ENCODE data around the gene SCN4B. TPM values are rescaled to one million over a fixed set of nuclear protein-coding genes. Genes with fewer than 3 reads are reported as not detected.

The SCN4B gene
- total RNA-seq, 1 experiment from 2014 or later, result 1.6 TPM

GRCh38 chr11:118198370-118198769 lies 45.7 kb upstream of the SCN4B start:
- TF ChIP-seq CTCF (conservative IDR thresholded peaks at IDR 0.05), result peak; percentile 83
- Histone ChIP-seq H3K4ac (ENCODE audit: low read depth, low read length) (no peak overlapping the region), H3K56ac (ENCODE audit: insufficient read length, low read depth, low read length) (no peak overlapping the region), H3K79me1 (ENCODE audit: insufficient read depth, low read depth, low read length, poor library complexity, severe bottlenecking) (no peaks in the 10 kb centered on the region), H3T11ph (ENCODE audit: low read length) (no peak overlapping the region), H3K9ac (ENCODE audit: extremely low read depth, insufficient read length, low read length) (no peak overlapping the region), H3K23me2 (ENCODE audit: insufficient read length, low read depth, low read length, poor library complexity, severe bottlenecking) (no peaks in the 10 kb centered on the region), H4K5ac (ENCODE audit: insufficient read length, low read depth, low read length) (no peak overlapping the region), H3K23ac (ENCODE audit: insufficient read length, low read depth, low read length) (no peak overlapping the region), H2BK12ac (ENCODE audit: insufficient read length, low read depth, low read length) (no peak overlapping the region), H3K27me3 (ENCODE audit: insufficient read depth, low read length) (no peaks in the 10 kb centered on the region), H2AFZ (ENCODE audit: low read length) (peak overlapping the region; percentile 83), H3K79me2 (ENCODE audit: insufficient read depth, low read length) (no peaks in the 10 kb centered on the region), H2AK5ac (ENCODE audit: insufficient read length, low read length) (no peak overlapping the region), H2BK120ac (ENCODE audit: low read depth, low read length, poor library complexity, severe bottlenecking) (no peak overlapping the region), H4K20me1 (ENCODE audit: control insufficient read depth, insufficient read depth, insufficient read length) (no peaks in the 10 kb centered on the region), H3K4me1 (ENCODE audit: insufficient read depth, low read length) (no peaks in the 10 kb centered on the region), H3K14ac (ENCODE audit: insufficient read depth, low read length) (no peak overlapping the region), H2BK5ac (ENCODE audit: insufficient read length, low read length) (no peak overlapping the region), H3K18ac (ENCODE audit: insufficient read length, low read depth, low read length) (no peak overlapping the region), H3K4me2 (ENCODE audit: insufficient read depth, insufficient read length, low read length) (no peak overlapping the region), H2BK20ac (ENCODE audit: low read depth, low read length, poor library complexity, severe bottlenecking) (no peak overlapping the region), H4K91ac (ENCODE audit: insufficient read length, low read depth, low read length) (no peak overlapping the region), H3K9me3 (ENCODE audit: control insufficient read depth, low read depth, low read length) (no peaks in the 10 kb centered on the region), H3K27ac (ENCODE audit: insufficient read length, low read depth, low read length) (no peak overlapping the region), H2BK15ac (ENCODE audit: low read depth, low read length) (no peak overlapping the region), H4K8ac (replicated peaks; ENCODE audit: insufficient read length, low read depth, low read length) (no peak overlapping the region)
- Mint-ChIP-seq H3K36me3 (ENCODE audit: insufficient read depth in 1 of 3, low read depth in 3 of 3) (no peaks in the 10 kb centered on the region), H3K9me3 (no peaks in the 10 kb centered on the region; a peak in 1 of 5 replicates), H3K27ac (no peak overlapping the region), H3K4me1 (peaks cover 38 to 39% of the 10 kb centered on the region in 2 experiments), H3K4me3 (no peak overlapping the region), H3K27me3 (ENCODE audit: low read depth) (peaks cover 10% of the 10 kb centered on the region)
- peak; percentile 77 for DNase-seq
- WGBS (ENCODE audit: extremely low coverage, insufficient read length, low lambda C conversion rate), result no CpG with 5 or more reads among the region's 9 CpGs
